Peyer's patch (tissue), 4 donors: ENCODE measurements around the gene MGST2. TPM values are rescaled to one million over a fixed set of nuclear protein-coding genes. Genes with fewer than 3 reads are reported as not detected.
"Not testable (repeated sequence)": the region's sequence is repeated elsewhere in the genome, so short reads cannot be mapped to it uniquely, and the experiment has no call there.

ENCODE experiments used
- DNase-seq, 3 donors: peaks; one replicate each; pipeline ENCODE4 v3.0.0-alpha.2; 2017 to 2019
- H3K27ac ChIP-seq, 4 donors: fragments of 200-600 bp; sonication (generic); one replicate each; pipeline ENCODE4 v1.5.1; 2016 to 2019
- H3K27me3 ChIP-seq, 2 donors: fragments of 200-600 bp; sonication (generic); one replicate each; pipeline ENCODE4 v1.5.1; 2019
- H3K36me3 ChIP-seq, 3 donors: fragments of 200-600 bp; sonication (generic); one replicate each; pipeline ENCODE4 v1.5.1; 2016 to 2019
- H3K4me1 ChIP-seq, 4 donors: fragments of 200-600 bp; sonication (generic); one replicate each; pipeline ENCODE4 v1.5.1; 2016 to 2019
- H3K4me3 ChIP-seq, 4 donors: fragments of 200-600 bp; sonication (generic); 1 replicate in 3 of 4; 2 replicates in 1 of 4; pipeline ENCODE4 v1.5.1; 2016 to 2019; ENCODE audit warnings: mild to moderate bottlenecking in 1 of 4
- H3K9me3 ChIP-seq, 4 donors: fragments of 200-600 bp; sonication (generic); one replicate each; pipeline ENCODE4 v1.5.1; 2016 to 2019; ENCODE audit warnings: mild to moderate bottlenecking in 1 of 4
- CTCF ChIP-seq, 6 experiments: fragments of 450-650 bp in 4 of 6; fragments of 200-600 bp in 2 of 6; sonication (generic) in 1 of 6; IDR thresholded peaks; one replicate each; pipeline ENCODE4 v1.5.1; 2017 to 2019; ENCODE audit warnings: antibody characterized with exemption in 6 of 6, mild to moderate bottlenecking in 3 of 6, moderate library complexity in 1 of 6
- POLR2A ChIP-seq, 2 donors: fragments of 450-650 bp; IDR thresholded peaks; one replicate each; pipeline ENCODE4 v1.5.1; 2017; ENCODE audit warnings: antibody characterized with exemption in 2 of 2, mild to moderate bottlenecking in 2 of 2, moderate library complexity in 2 of 2
- total RNA-seq, 4 donors: library from RNA; depleted of rRNA; stranded (reverse); fragments of >200 nt; gene quantifications; one replicate each; pipeline ENCODE4 v1.1.0, GENCODE V29; 2016

Gene MGST2
- total RNA-seq, 4 donors from 2014 or later, result 21.5 to 137 (median 83.4) TPM

GRCh38 chr4:139630991-139631390 is 34.6 kb upstream of the MGST2 start:
- Histone ChIP-seq H3K9me3 (no peaks in the 10 kb centered on the region), H3K36me3 (no peaks in the 10 kb centered on the region), H3K4me1 (no peaks in the 10 kb centered on the region), H3K4me3 (no peak overlapping the region), H3K27ac (no peak overlapping the region), H3K27me3 (no peaks in the 10 kb centered on the region)
- DNase-seq, result no peak
- TF ChIP-seq CTCF (IDR thresholded peaks at IDR 0.05), result no peak
- TF ChIP-seq POLR2A (IDR thresholded peaks at IDR 0.05), result no peak

- no peaks in the 10 kb centered on the region for H3K9me3 ChIP-seq
- H3K4me1 ChIP-seq, result no peaks in the 10 kb centered on the region
- H3K27me3 ChIP-seq, result no peaks in the 10 kb centered on the region
- TF ChIP-seq CTCF (IDR thresholded peaks at IDR 0.05), result no peak
- TF ChIP-seq POLR2A (IDR thresholded peaks at IDR 0.05), result no peak
- no peak overlapping the region for H3K27ac ChIP-seq
- no peak for DNase-seq
- H3K36me3 ChIP-seq, result no peaks in the 10 kb centered on the region
- no peak overlapping the region for H3K4me3 ChIP-seq
Observed at GRCh38 chr4:139631791-139632190, 33.8 kb upstream of the MGST2 start.

- H3K27ac ChIP-seq, H3K27me3 ChIP-seq, H3K36me3 ChIP-seq, H3K4me3 ChIP-seq, DNase-seq, H3K9me3 ChIP-seq, H3K4me1 ChIP-seq: not testable (repeated sequence)
Observed at GRCh38 chr4:139632739-139633138, 32.9 kb upstream of the MGST2 start.

GRCh38 chr4:139633195-139633594 is 32.4 kb upstream of the MGST2 start:
- Histone ChIP-seq H3K36me3 (no peaks in the 10 kb centered on the region), H3K4me3 (no peak overlapping the region), H3K27me3 (no peaks in the 10 kb centered on the region), H3K4me1 (no peaks in the 10 kb centered on the region), H3K9me3 (peaks cover 0 to under 1% (median 0%) of the 10 kb centered on the region in 4 donors), H3K27ac (no peak overlapping the region)
- TF ChIP-seq POLR2A (IDR thresholded peaks at IDR 0.05) (no peak), CTCF (IDR thresholded peaks at IDR 0.05) (no peak)
- DNase-seq, result no peak

- H3K36me3 ChIP-seq, result no peaks in the 10 kb centered on the region
- H3K4me3 ChIP-seq, result no peak overlapping the region
- no peaks in the 10 kb centered on the region for H3K27me3 ChIP-seq
- H3K4me1 ChIP-seq, result no peaks in the 10 kb centered on the region
- no peak for DNase-seq
- TF ChIP-seq POLR2A (IDR thresholded peaks at IDR 0.05) (no peak), CTCF (IDR thresholded peaks at IDR 0.05) (peak in 3 of 6 experiments; percentile 35 to 56 (median 51))
- H3K27ac ChIP-seq, result no peak overlapping the region
- peaks cover 0 to 5% (median 0%) of the 10 kb centered on the region in 4 donors for H3K9me3 ChIP-seq
Observed at GRCh38 chr4:139633661-139634060, 32.0 kb upstream of the MGST2 start.

GRCh38 chr4:139635966-139636365 is 29.7 kb upstream of the MGST2 start:
- TF ChIP-seq CTCF (IDR thresholded peaks at IDR 0.05), result no peak
- no peak for TF ChIP-seq POLR2A (IDR thresholded peaks at IDR 0.05)
- no peak overlapping the region for H3K27ac ChIP-seq
- DNase-seq, result no peak
- no peaks in the 10 kb centered on the region for H3K4me1 ChIP-seq
- H3K9me3 ChIP-seq, result peaks cover 0 to 11% (median 0%) of the 10 kb centered on the region in 4 donors
- H3K27me3 ChIP-seq, result no peaks in the 10 kb centered on the region
- no peak overlapping the region for H3K4me3 ChIP-seq
- no peaks in the 10 kb centered on the region for H3K36me3 ChIP-seq

- peaks cover 0 to 11% (median 0%) of the 10 kb centered on the region in 4 donors for H3K9me3 ChIP-seq
- H3K27me3 ChIP-seq, result not testable (repeated sequence)
Observed at GRCh38 chr4:139638306-139638705, 27.3 kb upstream of the MGST2 start.

More at GRCh38 chr4:139638306-139638705, 27.3 kb upstream of the MGST2 start:
- H3K36me3 ChIP-seq, DNase-seq, H3K4me3 ChIP-seq, H3K4me1 ChIP-seq, H3K27ac ChIP-seq: not testable (repeated sequence)
